SJCRH30 (cell line): ENCODE measurements around the gene COG6. TPM values are rescaled to one million over a fixed set of nuclear protein-coding genes. Genes with fewer than 3 reads are reported as not detected.

ENCODE experiments used
- DNase-seq, 2 experiments: peaks; one replicate each; pipeline ENCODE4 v3.0.0-alpha.2; 2015 to 2020
- H3K27ac ChIP-seq: fragments of 250-450 bp; sonication (Bioruptor Pico); 2 replicates; pipeline ENCODE4 v1.5.1; 2020; ENCODE audit warnings: mild to moderate bottlenecking, moderate library complexity
- H3K27me3 ChIP-seq: fragments of 250-450 bp; sonication (Bioruptor Pico); 2 replicates; pipeline ENCODE4 v1.5.1; 2020; ENCODE audit warnings: mild to moderate bottlenecking, moderate library complexity
- H3K36me3 ChIP-seq: fragments of 250-450 bp; sonication (Bioruptor Pico); 2 replicates; pipeline ENCODE4 v1.5.1; 2020; ENCODE audit warnings: mild to moderate bottlenecking, moderate library complexity
- H3K4me1 ChIP-seq: fragments of 250-450 bp; sonication (Bioruptor Pico); 2 replicates; pipeline ENCODE4 v1.5.1; 2020; ENCODE audit warnings: mild to moderate bottlenecking, moderate library complexity
- H3K4me3 ChIP-seq: fragments of 250-450 bp; sonication (Bioruptor Pico); 2 replicates; pipeline ENCODE4 v1.5.1; 2020; ENCODE audit warnings: mild to moderate bottlenecking, moderate library complexity
- H3K9me3 ChIP-seq: fragments of 250-450 bp; sonication (Bioruptor Pico); replicated peaks from 2 replicates; pipeline ENCODE4 v1.5.1; 2020; ENCODE audit warnings: mild to moderate bottlenecking, moderate library complexity
- total RNA-seq: library from RNA; depleted of rRNA; stranded (reverse); fragments of >200 nt; shearing (Covaris generic); gene quantifications from 2 replicates; pipeline ENCODE4 v1.2.3, GENCODE V29; 2014

The COG6 gene
- total RNA-seq, 1 experiment from 2014 or later = 28.2 TPM

DNA sequence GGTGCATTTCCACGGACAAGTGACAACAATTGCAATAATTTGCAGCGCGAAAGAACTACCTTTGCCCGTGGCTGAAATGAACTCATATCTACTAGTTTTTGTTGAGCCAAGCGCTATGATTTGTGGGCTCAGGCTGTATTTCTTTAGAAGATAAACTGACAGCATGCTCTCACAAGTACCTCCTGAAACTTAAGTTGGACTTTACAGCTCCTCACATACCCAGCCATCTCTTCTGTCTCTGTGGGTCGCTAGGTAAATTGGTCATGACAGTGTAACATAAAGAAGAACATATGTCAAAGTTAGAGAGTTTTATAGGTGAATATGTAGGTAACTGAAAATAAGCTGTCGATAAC, 839 bp downstream of the COG6 start:
- no peak for DNase-seq
- no peaks in the 10 kb centered on the region for H3K9me3 ChIP-seq
- peak overlapping the region; percentile 80 for H3K4me3 ChIP-seq
- no peak overlapping the region; the same call in 1 of the 2 replicates for H3K27ac ChIP-seq
- no peaks in the 10 kb centered on the region for H3K4me1 ChIP-seq
- no peaks in the 10 kb centered on the region for H3K27me3 ChIP-seq
- peaks cover 8% of the 10 kb centered on the region for H3K36me3 ChIP-seq

DNA sequence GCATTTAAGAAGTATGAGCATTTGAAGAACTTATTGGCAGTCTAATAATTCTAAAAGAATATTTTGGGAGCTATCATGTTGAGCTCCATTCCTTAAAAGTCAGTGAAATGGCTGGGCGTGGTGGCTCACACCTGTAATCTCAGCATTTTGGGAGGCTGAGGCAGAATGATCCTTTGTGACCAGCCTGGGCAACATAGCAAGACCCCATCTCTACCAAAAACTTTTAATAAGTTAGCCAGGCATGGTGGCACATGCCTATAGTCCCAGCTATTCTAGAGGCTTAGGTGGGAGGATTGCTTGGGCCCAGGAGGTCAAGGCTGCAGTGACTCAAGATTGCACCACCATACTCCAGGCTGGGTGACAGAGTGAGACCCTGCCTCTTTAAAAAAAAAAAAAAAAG, 8.0 kb downstream of the COG6 start:
- Histone ChIP-seq H3K4me3 (no peak overlapping the region), H3K9me3 (no peaks in the 10 kb centered on the region)

DNA sequence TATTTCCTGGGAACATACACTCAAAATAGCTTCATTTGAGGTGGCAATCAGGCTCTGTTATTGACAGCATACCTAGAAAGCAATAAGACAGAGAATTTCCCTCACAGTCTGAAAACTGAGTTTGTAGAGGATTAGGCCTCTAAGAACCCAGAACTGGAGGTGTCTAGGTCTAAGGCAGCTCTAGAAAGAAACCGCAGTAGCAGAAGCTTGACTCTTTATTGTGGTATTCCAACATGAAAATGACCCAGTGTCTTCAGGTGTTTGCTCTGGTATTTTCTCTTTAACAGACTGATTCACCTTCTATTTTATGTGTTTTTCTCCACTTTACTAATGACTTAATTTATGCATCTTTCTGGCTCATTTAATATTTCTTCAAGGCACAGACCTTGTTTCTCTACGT, 8.5 kb downstream of the COG6 start:
- peaks cover 31% of the 10 kb centered on the region for H3K36me3 ChIP-seq
- H3K9me3 ChIP-seq = no peaks in the 10 kb centered on the region
- DNase-seq = no peak
- no peak overlapping the region for H3K4me3 ChIP-seq
- H3K27me3 ChIP-seq = no peaks in the 10 kb centered on the region
- H3K4me1 ChIP-seq = no peaks in the 10 kb centered on the region
- H3K27ac ChIP-seq = no peak overlapping the region

More for the DNA sequence above, 8.0 kb downstream of the COG6 start:
- no peak for DNase-seq
- no peaks in the 10 kb centered on the region for H3K27me3 ChIP-seq
- H3K36me3 ChIP-seq = peaks cover 31% of the 10 kb centered on the region
- H3K4me1 ChIP-seq = no peaks in the 10 kb centered on the region
- H3K27ac ChIP-seq = no peak overlapping the region

DNA sequence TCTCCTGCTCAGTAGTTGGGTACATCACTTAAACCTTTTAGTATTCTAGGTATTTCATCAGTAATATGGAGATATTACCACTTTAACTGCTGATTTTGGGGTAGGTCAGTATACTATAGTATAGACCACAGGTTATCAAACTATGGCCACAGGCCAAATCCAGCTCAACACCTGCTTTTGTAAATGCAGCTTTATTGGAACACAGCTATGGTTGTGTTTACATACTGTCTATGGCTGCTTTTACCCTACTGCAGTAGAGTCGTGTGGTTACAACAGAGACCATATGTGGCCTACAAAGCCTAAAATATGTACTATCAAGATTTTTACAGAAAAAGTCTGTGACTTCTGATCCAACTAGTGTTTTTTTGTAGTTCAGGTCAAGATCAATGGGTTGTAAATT, 10.3 kb downstream of the COG6 start:
- H3K4me1 ChIP-seq = no peaks in the 10 kb centered on the region
- no peak overlapping the region for H3K4me3 ChIP-seq
- no peak for DNase-seq
- H3K27me3 ChIP-seq = no peaks in the 10 kb centered on the region
- no peaks in the 10 kb centered on the region for H3K9me3 ChIP-seq
- H3K36me3 ChIP-seq = peaks cover 31% of the 10 kb centered on the region
- no peak overlapping the region for H3K27ac ChIP-seq

DNA sequence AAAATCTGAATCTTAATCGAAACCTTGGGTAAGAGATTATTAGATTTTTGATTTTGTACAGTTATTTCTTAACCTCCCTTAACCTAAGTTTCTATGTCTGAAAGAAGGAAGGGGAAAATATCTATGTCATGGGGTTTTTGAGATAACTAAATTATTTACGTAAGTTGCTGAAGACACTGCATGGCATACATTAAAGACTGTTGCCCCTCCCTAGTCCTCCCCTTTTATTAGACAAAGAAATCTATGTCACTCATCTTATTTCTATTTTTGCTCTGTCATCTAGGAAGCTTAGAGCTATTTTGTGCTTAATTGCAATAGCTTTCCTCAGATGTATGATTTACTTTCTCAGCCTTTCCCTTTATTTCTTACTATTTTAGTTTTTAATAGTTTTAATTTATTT, 15.0 kb downstream of the COG6 start:
- Histone ChIP-seq H3K27me3 (no peaks in the 10 kb centered on the region), H3K4me3 (no peak overlapping the region), H3K27ac (no peak overlapping the region), H3K4me1 (no peaks in the 10 kb centered on the region), H3K36me3 (peaks cover 24% of the 10 kb centered on the region), H3K9me3 (no peaks in the 10 kb centered on the region)
- DNase-seq = no peak

DNA sequence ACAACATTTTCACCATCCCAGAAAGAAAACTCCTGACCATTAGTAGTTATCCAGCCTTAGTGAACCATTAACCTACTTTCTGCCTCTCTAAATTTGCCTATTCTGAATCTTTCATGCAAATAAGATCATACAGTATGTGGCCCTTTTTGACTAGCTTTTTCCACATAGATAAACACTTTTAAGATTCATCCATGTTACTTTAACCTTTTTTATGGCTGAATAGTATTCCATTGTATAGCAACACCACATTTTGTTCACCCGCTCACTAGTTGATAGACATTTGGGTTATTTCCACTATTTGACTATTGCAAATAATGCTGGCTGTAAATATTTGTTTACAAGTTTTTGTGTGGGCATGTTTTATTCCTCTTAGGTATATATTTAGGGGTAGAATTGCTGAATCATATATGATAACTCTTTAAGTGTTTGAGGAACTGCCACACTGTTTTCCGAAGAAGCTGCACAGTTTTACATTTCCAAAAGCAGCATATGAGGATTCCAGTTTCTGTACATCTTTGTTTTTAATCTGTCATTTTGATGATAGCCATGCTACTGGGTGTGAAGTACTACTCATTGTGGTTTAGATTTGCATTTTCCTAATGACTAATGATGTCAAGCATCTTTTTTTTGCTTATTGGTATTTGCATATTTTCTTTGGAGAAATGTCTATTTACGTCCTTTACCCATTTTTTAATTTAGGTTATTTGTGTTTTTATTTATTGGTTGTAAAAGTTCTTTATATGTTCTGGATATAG, 17.1 kb downstream of the COG6 start:
- Histone ChIP-seq H3K4me1 (no peaks in the 10 kb centered on the region), H3K36me3 (peaks cover 17% of the 10 kb centered on the region), H3K4me3 (no peak overlapping the region), H3K9me3 (no peaks in the 10 kb centered on the region), H3K27ac (no peak overlapping the region), H3K27me3 (no peaks in the 10 kb centered on the region)
- DNase-seq = no peak

DNA sequence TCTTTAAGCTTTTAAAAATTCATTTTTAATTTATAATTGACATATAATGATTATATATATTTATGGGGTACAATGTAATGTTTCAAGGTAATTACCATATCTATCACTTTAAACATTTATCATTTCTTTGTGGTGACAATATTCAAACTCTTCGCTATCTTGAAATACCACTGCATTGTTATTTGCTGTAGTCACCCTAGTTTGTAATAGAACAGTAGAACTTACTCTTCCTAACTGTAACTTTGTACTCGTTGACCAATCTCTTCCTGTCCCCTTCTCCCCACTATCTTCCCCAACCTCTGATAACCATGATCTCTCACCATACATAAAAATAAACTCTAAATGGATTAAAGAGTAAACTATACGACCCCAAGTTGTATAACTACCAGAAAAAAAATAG, 20.4 kb downstream of the COG6 start:
- Histone ChIP-seq H3K27me3 (no peaks in the 10 kb centered on the region), H3K36me3 (peaks cover 26% of the 10 kb centered on the region), H3K9me3 (no peaks in the 10 kb centered on the region), H3K4me1 (no peaks in the 10 kb centered on the region), H3K4me3 (no peak overlapping the region), H3K27ac (no peak overlapping the region)
- DNase-seq = no peak

DNA sequence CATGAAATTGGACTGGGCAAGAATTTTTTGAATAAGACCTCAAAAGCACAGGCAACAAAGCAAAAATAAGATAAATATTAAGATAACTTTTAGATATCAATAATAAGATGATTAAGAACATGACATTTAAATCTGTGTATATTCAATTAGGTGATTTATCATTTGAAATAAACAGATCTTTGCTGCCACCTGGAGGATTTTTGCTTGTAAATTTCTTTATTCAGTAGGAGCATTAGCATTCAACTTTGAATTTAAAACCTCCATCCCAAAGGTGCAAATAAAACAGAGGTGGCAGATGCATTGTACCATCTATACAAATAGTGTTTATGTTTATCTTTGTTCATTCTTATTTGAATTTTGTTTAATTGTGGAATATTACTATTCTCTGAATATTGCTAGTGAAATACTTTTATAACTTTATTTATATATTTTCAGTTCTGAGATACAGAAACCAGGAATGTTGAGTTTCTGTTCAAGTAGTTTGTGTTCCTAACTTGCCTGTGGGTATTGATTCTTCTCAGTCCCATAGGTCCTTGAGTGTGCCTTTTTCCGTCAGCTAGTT, 20.9 kb downstream of the COG6 start:
- Histone ChIP-seq H3K4me1 (no peaks in the 10 kb centered on the region), H3K27ac (no peak overlapping the region), H3K4me3 (no peak overlapping the region), H3K36me3 (peaks cover 31% of the 10 kb centered on the region), H3K27me3 (no peaks in the 10 kb centered on the region), H3K9me3 (no peaks in the 10 kb centered on the region)
- DNase-seq = peak in 1 of 2 experiments; percentile 68

DNA sequence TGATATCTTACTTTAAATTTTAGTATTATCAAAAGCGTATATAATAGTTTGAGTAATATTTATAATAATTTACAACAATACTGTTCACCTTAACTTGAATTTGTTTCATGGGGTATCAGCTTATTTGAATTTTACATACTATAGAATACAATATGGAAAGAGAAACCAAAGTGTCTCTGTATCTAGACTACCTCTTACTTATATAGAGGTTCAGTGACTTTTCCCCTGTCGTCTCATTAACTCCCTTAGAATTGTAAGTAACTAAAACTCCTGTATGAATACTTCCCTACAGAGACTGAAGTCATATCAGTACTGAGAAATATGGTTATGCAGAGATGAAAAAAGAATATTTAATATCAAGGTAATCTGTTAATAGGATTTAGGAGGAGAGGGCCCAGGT, 26.8 kb downstream of the COG6 start:
- no peak overlapping the region for H3K27ac ChIP-seq
- peaks cover 4% of the 10 kb centered on the region; the same call in 1 of the 2 replicates for H3K4me1 ChIP-seq
- no peaks in the 10 kb centered on the region for H3K27me3 ChIP-seq
- no peak for DNase-seq
- peaks cover 36% of the 10 kb centered on the region for H3K36me3 ChIP-seq
- no peak overlapping the region for H3K4me3 ChIP-seq
- H3K9me3 ChIP-seq = no peaks in the 10 kb centered on the region

DNA sequence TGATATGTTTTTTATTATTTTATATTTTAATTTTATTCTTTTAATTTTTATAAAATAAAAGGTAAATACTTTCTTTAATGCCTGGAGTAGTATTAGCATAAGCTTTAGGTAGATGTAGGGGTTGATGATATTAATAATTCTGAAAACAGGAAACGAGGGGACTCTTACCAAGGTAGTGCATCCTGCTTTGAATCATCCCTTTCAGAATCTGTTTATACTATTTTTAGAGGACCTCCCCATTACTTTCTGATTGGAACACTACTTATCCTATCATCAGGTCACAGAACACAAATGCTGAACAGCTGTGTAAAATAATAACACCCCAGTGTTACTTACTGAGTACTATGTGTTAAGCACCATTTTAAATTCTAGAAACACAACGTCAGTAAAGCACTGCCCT, 27.3 kb downstream of the COG6 start:
- Histone ChIP-seq H3K36me3 (peaks cover 38% of the 10 kb centered on the region), H3K9me3 (no peaks in the 10 kb centered on the region), H3K27ac (no peak overlapping the region), H3K27me3 (no peaks in the 10 kb centered on the region), H3K4me3 (no peak overlapping the region), H3K4me1 (peaks cover 4% of the 10 kb centered on the region; the same call in 1 of the 2 replicates)
- DNase-seq = no peak

DNA sequence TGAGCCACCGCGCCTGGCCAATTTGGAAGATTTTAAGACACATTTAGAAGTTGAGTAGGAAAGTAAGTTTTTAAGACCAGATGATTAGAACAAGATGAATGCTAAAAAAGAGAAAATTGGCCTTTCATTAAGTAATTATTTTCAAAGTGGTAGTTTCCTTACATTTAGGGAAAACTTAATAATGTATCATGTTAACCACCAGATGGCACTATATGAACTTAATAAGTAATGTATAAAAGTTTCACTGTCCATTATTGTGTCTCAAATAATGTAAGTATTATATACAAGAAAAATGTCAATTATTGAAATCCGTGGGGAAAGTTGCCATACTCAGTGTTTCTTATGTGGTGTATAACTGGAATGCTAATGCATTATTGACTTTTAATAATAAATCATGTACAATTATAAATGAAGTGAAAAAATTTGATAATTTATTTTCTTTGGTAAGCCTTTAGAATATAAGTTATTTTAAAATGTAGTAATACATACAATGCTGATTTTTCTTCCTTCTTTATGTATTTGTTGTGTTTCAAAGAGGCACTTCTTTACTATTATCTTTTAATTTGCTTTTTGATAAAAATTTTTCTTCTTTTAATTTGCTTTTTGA, 29.2 kb downstream of the COG6 start:
- peaks cover 34% of the 10 kb centered on the region for H3K36me3 ChIP-seq
- H3K27ac ChIP-seq = no peak overlapping the region
- no peaks in the 10 kb centered on the region for H3K27me3 ChIP-seq
- H3K9me3 ChIP-seq = no peaks in the 10 kb centered on the region
- H3K4me1 ChIP-seq = peaks cover 10% of the 10 kb centered on the region
- no peak overlapping the region for H3K4me3 ChIP-seq
- DNase-seq = peak in 1 of 2 experiments; percentile 66

DNA sequence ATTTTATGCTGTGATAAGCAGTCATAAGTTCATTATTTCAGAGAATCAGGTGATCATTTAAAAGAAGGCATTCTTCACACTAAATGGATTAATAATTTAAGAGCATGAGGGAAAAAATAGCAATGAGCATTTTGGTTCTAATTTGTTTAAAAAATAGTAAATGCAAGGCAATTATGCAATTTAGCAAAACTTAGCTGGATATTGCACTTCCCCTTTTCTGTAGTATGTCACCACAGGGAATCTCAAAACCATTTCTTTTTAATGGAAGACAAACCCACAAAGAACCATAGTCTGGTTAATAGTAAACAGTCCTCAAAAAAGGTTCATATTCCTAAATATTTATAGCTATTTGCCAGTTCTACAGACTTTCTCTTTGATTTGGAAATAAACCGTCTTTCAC, 30.2 kb downstream of the COG6 start:
- H3K4me1 ChIP-seq = peaks cover 10% of the 10 kb centered on the region
- H3K27ac ChIP-seq = no peak overlapping the region
- H3K27me3 ChIP-seq = no peaks in the 10 kb centered on the region
- peaks cover 25% of the 10 kb centered on the region for H3K36me3 ChIP-seq
- no peak overlapping the region for H3K4me3 ChIP-seq
- no peaks in the 10 kb centered on the region for H3K9me3 ChIP-seq
- DNase-seq = no peak

DNA sequence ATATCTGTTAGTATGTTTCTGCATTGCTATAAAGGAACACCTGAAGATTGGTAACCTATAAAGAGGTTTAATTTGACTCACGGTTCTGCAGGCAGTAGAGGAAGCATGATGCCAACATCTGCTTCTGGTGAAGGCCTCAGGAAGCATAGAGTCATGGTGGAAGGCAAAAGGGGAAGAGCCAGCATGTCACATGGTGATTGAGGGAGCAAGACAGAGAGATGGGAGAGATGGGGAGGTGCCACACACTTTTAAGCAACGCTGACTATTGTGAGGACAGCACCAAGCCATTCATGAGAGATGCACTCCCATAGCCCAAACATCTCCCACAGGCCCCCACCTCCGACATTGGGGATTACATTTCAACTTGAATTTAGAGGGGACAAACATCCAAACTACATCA, 32.8 kb downstream of the COG6 start:
- H3K27me3 ChIP-seq = no peaks in the 10 kb centered on the region
- no peak overlapping the region for H3K4me3 ChIP-seq
- no peak overlapping the region for H3K27ac ChIP-seq
- DNase-seq = no peak
- no peaks in the 10 kb centered on the region for H3K9me3 ChIP-seq
- H3K4me1 ChIP-seq = peaks cover 10% of the 10 kb centered on the region
- H3K36me3 ChIP-seq = peaks cover 7% of the 10 kb centered on the region

DNA sequence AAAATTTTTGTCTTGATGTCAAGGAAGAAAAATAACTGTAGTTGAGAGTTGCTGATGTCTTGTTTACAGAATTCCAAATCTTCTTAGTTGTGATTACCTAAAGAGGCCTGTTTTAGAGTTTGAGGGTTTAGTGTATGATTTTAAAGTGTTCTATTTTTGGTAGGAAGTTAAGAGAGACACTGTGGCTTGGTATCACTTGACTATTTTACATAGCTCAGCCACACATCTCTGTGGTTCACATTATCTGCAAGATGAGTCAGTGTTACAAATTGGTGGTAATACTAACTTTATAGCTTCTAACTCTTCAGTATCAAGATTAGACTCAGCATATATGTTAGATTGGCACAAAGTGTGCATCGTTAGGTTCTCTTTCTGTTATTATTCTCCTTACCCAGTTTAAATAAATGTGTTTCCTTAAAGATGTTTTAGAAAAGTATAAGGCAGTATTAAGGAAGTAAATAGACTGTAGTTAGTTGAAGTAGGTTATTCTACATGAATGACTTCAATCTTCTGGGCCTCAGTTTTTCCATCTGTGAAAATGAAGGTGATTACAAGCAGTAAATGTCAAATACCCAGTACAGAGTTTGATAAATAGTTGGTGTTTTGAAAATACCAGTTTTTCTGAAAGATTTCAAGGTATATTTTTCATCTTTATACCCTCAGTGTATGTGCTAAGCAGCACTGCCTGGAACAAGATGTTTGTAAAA, 33.4 kb downstream of the COG6 start:
- Histone ChIP-seq H3K27me3 (no peaks in the 10 kb centered on the region), H3K36me3 (peaks cover 7% of the 10 kb centered on the region), H3K4me3 (no peak overlapping the region), H3K27ac (no peak overlapping the region), H3K4me1 (peaks cover 10% of the 10 kb centered on the region), H3K9me3 (no peaks in the 10 kb centered on the region)
- no peak for DNase-seq
